HL-60 (cell line): ENCODE data around the gene RSF1.
"Not testable (repeated sequence)": the region's sequence is repeated elsewhere in the genome, so short reads cannot be mapped to it uniquely, and the experiment has no call there.

ENCODE experiments used
- POLR2AphosphoS5 ChIP-seq: IDR thresholded peaks from 2 replicates; pipeline ENCODE4 v1.6.1; 2012; ENCODE audit warnings: low read depth
- TF ChIP-seq, protein P1 (sequence below): IDR thresholded peaks from one replicate; pipeline ENCODE4 v1.5.1; 2011; ENCODE audit warnings: low read length, control low read depth, inconsistent platforms; ENCODE audit not compliant: insufficient read depth
- TF ChIP-seq, protein P2 (sequence below): IDR thresholded peaks from 2 replicates; pipeline ENCODE4 v1.6.1; 2012; ENCODE audit warnings: low read depth; ENCODE audit not compliant: insufficient replicate concordance

DNA sequence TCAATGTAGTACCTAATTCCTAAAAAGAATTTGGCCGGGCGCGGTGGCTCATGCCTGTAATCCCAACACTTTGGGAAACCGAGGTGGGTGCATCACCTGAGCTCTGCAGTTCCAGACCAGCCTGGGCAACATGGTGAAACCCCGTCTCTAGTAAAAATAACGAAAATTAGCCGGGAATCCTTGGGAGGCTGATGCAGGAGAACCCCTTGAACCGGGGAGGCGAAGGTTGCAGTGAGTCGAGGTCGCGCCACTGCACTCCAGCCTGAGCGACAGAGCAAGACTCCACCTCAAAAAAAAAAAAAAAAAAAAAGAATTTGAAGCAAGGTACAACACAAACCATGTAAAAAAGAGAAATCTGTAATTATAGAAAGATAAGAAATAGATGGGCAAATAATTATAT, 1.6 kb upstream of the RSF1 start:
- TF ChIP-seq, protein P1, sequence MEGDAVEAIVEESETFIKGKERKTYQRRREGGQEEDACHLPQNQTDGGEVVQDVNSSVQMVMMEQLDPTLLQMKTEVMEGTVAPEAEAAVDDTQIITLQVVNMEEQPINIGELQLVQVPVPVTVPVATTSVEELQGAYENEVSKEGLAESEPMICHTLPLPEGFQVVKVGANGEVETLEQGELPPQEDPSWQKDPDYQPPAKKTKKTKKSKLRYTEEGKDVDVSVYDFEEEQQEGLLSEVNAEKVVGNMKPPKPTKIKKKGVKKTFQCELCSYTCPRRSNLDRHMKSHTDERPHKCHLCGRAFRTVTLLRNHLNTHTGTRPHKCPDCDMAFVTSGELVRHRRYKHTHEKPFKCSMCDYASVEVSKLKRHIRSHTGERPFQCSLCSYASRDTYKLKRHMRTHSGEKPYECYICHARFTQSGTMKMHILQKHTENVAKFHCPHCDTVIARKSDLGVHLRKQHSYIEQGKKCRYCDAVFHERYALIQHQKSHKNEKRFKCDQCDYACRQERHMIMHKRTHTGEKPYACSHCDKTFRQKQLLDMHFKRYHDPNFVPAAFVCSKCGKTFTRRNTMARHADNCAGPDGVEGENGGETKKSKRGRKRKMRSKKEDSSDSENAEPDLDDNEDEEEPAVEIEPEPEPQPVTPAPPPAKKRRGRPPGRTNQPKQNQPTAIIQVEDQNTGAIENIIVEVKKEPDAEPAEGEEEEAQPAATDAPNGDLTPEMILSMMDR, result not testable (repeated sequence)
- TF ChIP-seq POLR2AphosphoS5, result not testable (repeated sequence)
- TF ChIP-seq, protein P2, sequence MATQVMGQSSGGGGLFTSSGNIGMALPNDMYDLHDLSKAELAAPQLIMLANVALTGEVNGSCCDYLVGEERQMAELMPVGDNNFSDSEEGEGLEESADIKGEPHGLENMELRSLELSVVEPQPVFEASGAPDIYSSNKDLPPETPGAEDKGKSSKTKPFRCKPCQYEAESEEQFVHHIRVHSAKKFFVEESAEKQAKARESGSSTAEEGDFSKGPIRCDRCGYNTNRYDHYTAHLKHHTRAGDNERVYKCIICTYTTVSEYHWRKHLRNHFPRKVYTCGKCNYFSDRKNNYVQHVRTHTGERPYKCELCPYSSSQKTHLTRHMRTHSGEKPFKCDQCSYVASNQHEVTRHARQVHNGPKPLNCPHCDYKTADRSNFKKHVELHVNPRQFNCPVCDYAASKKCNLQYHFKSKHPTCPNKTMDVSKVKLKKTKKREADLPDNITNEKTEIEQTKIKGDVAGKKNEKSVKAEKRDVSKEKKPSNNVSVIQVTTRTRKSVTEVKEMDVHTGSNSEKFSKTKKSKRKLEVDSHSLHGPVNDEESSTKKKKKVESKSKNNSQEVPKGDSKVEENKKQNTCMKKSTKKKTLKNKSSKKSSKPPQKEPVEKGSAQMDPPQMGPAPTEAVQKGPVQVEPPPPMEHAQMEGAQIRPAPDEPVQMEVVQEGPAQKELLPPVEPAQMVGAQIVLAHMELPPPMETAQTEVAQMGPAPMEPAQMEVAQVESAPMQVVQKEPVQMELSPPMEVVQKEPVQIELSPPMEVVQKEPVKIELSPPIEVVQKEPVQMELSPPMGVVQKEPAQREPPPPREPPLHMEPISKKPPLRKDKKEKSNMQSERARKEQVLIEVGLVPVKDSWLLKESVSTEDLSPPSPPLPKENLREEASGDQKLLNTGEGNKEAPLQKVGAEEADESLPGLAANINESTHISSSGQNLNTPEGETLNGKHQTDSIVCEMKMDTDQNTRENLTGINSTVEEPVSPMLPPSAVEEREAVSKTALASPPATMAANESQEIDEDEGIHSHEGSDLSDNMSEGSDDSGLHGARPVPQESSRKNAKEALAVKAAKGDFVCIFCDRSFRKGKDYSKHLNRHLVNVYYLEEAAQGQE, result not testable (repeated sequence)
